ENCODE results near the gene SLC22A23. TPM values are rescaled to one million over a fixed set of nuclear protein-coding genes. Genes with fewer than 3 reads are reported as not detected.

SLC22A23 gene
- total RNA-seq, 4 donors from 2014 or later = 26.6 to 42.6 (median 37.6) TPM

- TF ChIP-seq POLR2A (IDR thresholded peaks at IDR 0.05) = no peak
- no peak for TF ChIP-seq CTCF (IDR thresholded peaks at IDR 0.05)
- H3K36me3 ChIP-seq = peaks cover 0 to 87% (median 5%) of the 10 kb centered on the region in 3 donors
- H3K9me3 ChIP-seq = no peaks in the 10 kb centered on the region
- 75 to 88% methylated on average over 8 to 9 of the region's 10 CpGs for WGBS, 2 donors
- peaks cover 0 to 13% (median 6%) of the 10 kb centered on the region in 3 donors for H3K4me1 ChIP-seq
- H3K27me3 ChIP-seq = no peaks in the 10 kb centered on the region
- no peak overlapping the region for H3K27ac ChIP-seq
- intact Hi-C loops (cut with DNase I) = no loop called here
- DNase-seq = no peak
- no peak overlapping the region for H3K4me3 ChIP-seq
Measured at GRCh38 chr6:3319610-3320200, 137.1 kb downstream of the SLC22A23 start.

- Histone ChIP-seq H3K9me3 (no peaks in the 10 kb centered on the region), H3K27me3 (no peaks in the 10 kb centered on the region), H3K4me1 (peaks cover 0 to 9% (median 0%) of the 10 kb centered on the region in 3 donors), H3K4me3 (no peak overlapping the region), H3K36me3 (peaks cover 0 to 94% (median 5%) of the 10 kb centered on the region in 3 donors), H3K27ac (no peak overlapping the region)
- WGBS, 2 donors = 91 to 93% methylated on average over 11 to 13 of the region's 13 CpGs
- DNase-seq = no peak
- intact Hi-C loops (cut with DNase I) = no loop called here
- TF ChIP-seq CTCF (IDR thresholded peaks at IDR 0.05) (no peak), POLR2A (IDR thresholded peaks at IDR 0.05) (no peak)
Measured at GRCh38 chr6:3318821-3319540, 137.9 kb downstream of the SLC22A23 start.

- Histone ChIP-seq H3K27me3 (no peaks in the 10 kb centered on the region), H3K9me3 (no peaks in the 10 kb centered on the region), H3K4me1 (peaks cover 0 to 9% (median 0%) of the 10 kb centered on the region in 3 donors), H3K27ac (no peak overlapping the region), H3K4me3 (no peak overlapping the region), H3K36me3 (peaks cover 0 to 92% (median 5%) of the 10 kb centered on the region in 3 donors)
- TF ChIP-seq CTCF (IDR thresholded peaks at IDR 0.05) (no peak), POLR2A (IDR thresholded peaks at IDR 0.05) (no peak)
- no peak for DNase-seq
- intact Hi-C loops (cut with DNase I) = no loop called here
- WGBS, 2 donors = 78 to 82% methylated on average over 9 to 10 of the region's 10 CpGs
Measured at GRCh38 chr6:3318226-3318625, 138.6 kb downstream of the SLC22A23 start.

DNA sequence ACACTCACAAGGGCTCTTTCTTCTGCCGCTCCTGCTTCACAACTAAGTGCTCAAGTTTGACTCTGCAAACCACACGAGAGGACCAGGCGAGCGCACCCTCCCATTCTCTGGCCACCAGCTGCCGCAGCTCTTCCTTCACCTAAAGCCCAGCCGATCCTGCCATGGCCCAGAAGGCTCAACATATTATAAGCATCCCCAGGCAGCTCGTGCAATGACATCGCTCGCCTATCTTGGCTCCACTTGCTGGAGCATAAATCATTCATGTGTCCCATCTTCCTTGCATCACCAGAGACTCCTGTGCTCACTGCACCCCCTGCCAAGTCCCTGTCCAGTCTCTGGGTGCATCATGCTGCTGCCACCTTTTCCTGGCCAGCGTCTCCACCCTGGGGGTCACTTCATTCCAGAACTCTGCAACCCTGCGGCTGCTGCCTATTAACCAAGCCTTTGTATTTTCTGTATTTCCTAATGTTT lies 139.1 kb downstream of the SLC22A23 start:
- Histone ChIP-seq H3K36me3 (peaks cover 0 to 88% (median 5%) of the 10 kb centered on the region in 3 donors), H3K4me1 (peaks cover 0 to 9% (median 0%) of the 10 kb centered on the region in 3 donors), H3K4me3 (no peak overlapping the region), H3K9me3 (no peaks in the 10 kb centered on the region), H3K27ac (no peak overlapping the region), H3K27me3 (no peaks in the 10 kb centered on the region)
- no peak for DNase-seq
- TF ChIP-seq POLR2A (IDR thresholded peaks at IDR 0.05) (no peak), CTCF (IDR thresholded peaks at IDR 0.05) (no peak)
- intact Hi-C loops (cut with DNase I) = no loop called here
- 78 to 80% methylated on average over 11 of the region's 11 CpGs for whole genome bisulfite sequencing, 2 donors

GRCh38 chr6:3316818-3317217 lies 140.0 kb downstream of the SLC22A23 start:
- TF ChIP-seq CTCF (IDR thresholded peaks at IDR 0.05) = no peak
- no peak for TF ChIP-seq POLR2A (IDR thresholded peaks at IDR 0.05)
- no peak overlapping the region for H3K27ac ChIP-seq
- no peak overlapping the region for H3K4me3 ChIP-seq
- 87 to 90% methylated on average over 8 of the region's 8 CpGs for WGBS, 2 donors
- DNase-seq = no peak
- peaks cover 0 to 78% (median 5%) of the 10 kb centered on the region in 3 donors for H3K36me3 ChIP-seq
- H3K9me3 ChIP-seq = no peaks in the 10 kb centered on the region
- H3K27me3 ChIP-seq = no peaks in the 10 kb centered on the region
- H3K4me1 ChIP-seq = peaks cover 0 to 9% (median 0%) of the 10 kb centered on the region in 3 donors
- intact Hi-C loops (cut with DNase I) = no loop called here
